GM12864 (cell line): ENCODE results near the gene SLC35B2.

Source experiments
- DNase-seq: peaks from one replicate; pipeline ENCODE4 v3.0.0-alpha.2; 2011; ENCODE audit warnings: low read depth
- H3K4me3 ChIP-seq: 2 replicates; pipeline ENCODE4 v1.5.1; 2011; ENCODE audit warnings: mild to moderate bottlenecking, low read depth, low read length, control low read depth
- CTCF ChIP-seq: IDR thresholded peaks from 2 replicates; pipeline ENCODE4 v1.5.1; 2011; ENCODE audit warnings: low read depth, mild to moderate bottlenecking, moderate library complexity, low read length, control low read depth, inconsistent platforms; ENCODE audit errors: missing control alignments

SLC35B2 gene

GRCh38 chr6:44226368-44227147 lies 30.8 kb downstream of the SLC35B2 start:
- no peak for DNase-seq
- no peak for TF ChIP-seq CTCF
- no peak overlapping the region for H3K4me3 ChIP-seq

GRCh38 chr6:44225579-44226325 lies 31.6 kb downstream of the SLC35B2 start:
- DNase-seq = no peak
- TF ChIP-seq CTCF = no peak
- no peak overlapping the region for H3K4me3 ChIP-seq

- no peak for DNase-seq
- no peak for TF ChIP-seq CTCF
- peak overlapping the region; percentile 78 for H3K4me3 ChIP-seq
Measured at GRCh38 chr6:44224965-44225305, 32.4 kb downstream of the SLC35B2 start.

- no peak for DNase-seq
- TF ChIP-seq CTCF = peak; percentile 19
- H3K4me3 ChIP-seq = peak overlapping the region; percentile 78
Measured at GRCh38 chr6:44224029-44224964, 33.0 kb downstream of the SLC35B2 start.

- no peak for DNase-seq
- peak within 1 kb of the TSS; percentile 78 for H3K4me3 ChIP-seq
- TF ChIP-seq CTCF = peak; percentile 37
Measured at GRCh38 chr6:44223319-44224028, 33.9 kb downstream of the SLC35B2 start, which contains the start of gene SLC29A1. Gene SLC29A1 (plus strand): TSS chr6:44223595. CDS start chr6:44227314, 3,719 bp downstream.
